GM19468 (cell line): ENCODE data around the gene BCL7A.
"Not testable (repeated sequence)": the region's sequence is repeated elsewhere in the genome, so short reads cannot be mapped to it uniquely, and the experiment has no call there.

Experiments
- ATAC-seq: cut with Tn5 transposase; IDR thresholded peaks from one replicate; pipeline ENCODE4 v1.9.1; 2021; ENCODE audit warnings: mild to moderate bottlenecking, moderate library complexity, moderate number of reproducible peaks; ENCODE audit not compliant: unreplicated experiment; ENCODE audit errors: extremely low read depth

BCL7A gene

GRCh38 chr12:122021822-122022392, at the start of gene BCL7A:
Gene BCL7A (plus strand): TSS chr12:122021884. CDS start chr12:122022092, 208 bp downstream.
- ATAC-seq: no peak

GRCh38 chr12:121974026-121974985, 47.4 kb upstream of the BCL7A start:
- no peak for ATAC-seq

GRCh38 chr12:121975021-121975420, 46.7 kb upstream of the BCL7A start:
- no peak for ATAC-seq

- ATAC-seq: no peak
Observed at GRCh38 chr12:121976950-121977349, 44.7 kb upstream of the BCL7A start.

- no peak for ATAC-seq
Observed at GRCh38 chr12:121980191-121980891, 41.3 kb upstream of the BCL7A start.

GRCh38 chr12:121980892-121981272, 40.8 kb upstream of the BCL7A start:
- no peak for ATAC-seq

GRCh38 chr12:121981456-121981855, 40.2 kb upstream of the BCL7A start:
- no peak for ATAC-seq

GRCh38 chr12:121982950-121983349, 38.7 kb upstream of the BCL7A start:
- ATAC-seq: no peak

- no peak for ATAC-seq
Observed at GRCh38 chr12:121983536-121984210, 38.0 kb upstream of the BCL7A start.

- no peak for ATAC-seq
Observed at GRCh38 chr12:121986489-121987245, 35.0 kb upstream of the BCL7A start.

- ATAC-seq: not testable (repeated sequence)
Observed at GRCh38 chr12:121988519-121988918, 33.2 kb upstream of the BCL7A start.

GRCh38 chr12:121989276-121990113, 32.2 kb upstream of the BCL7A start:
- ATAC-seq: no peak

GRCh38 chr12:121990114-121990647, 31.5 kb upstream of the BCL7A start:
- no peak for ATAC-seq

- peak; percentile 72 for ATAC-seq
Observed at GRCh38 chr12:121990692-121991603, 30.7 kb upstream of the BCL7A start.

GRCh38 chr12:121992059-121992879, 29.4 kb upstream of the BCL7A start:
- ATAC-seq: peak; percentile 28

GRCh38 chr12:121996050-121996944, 25.4 kb upstream of the BCL7A start:
- no peak for ATAC-seq
